Left lung (tissue), 10 donors: Measurements from ENCODE around the gene FAXC. TPM values are rescaled to one million over a fixed set of nuclear protein-coding genes. Genes with fewer than 3 reads are reported as not detected.

Experiments used
- ATAC-seq: fragments of 200-7000 bp; cut with Tn5 transposase; one replicate; pipeline ENCODE4 v1.9.1; 2020; ENCODE audit warnings: moderate library complexity
- DNase-seq, 4 donors: peaks; one replicate each; pipeline ENCODE4 v3.0.0-alpha.2; 2013 to 2020
- H3K27ac ChIP-seq, 2 donors: fragments of 200-600 bp; sonication (generic) in 1 of 2; one replicate each; pipeline versions ENCODE4 v1.5.0 to v1.8.0; 2020 to 2021
- H3K27me3 ChIP-seq, 2 donors: fragments of 200-600 bp; sonication (generic) in 1 of 2; one replicate each; pipeline versions ENCODE4 v1.5.0 to v1.8.0; 2020 to 2021
- H3K36me3 ChIP-seq, 2 donors: fragments of 200-600 bp; sonication (generic) in 1 of 2; one replicate each; pipeline versions ENCODE4 v1.5.0 to v1.8.0; 2020 to 2021
- H3K4me1 ChIP-seq, 2 donors: fragments of 200-600 bp; one replicate each; pipeline ENCODE4 v1.8.0; 2021
- H3K4me3 ChIP-seq, 2 donors: fragments of 200-600 bp; sonication (generic) in 1 of 2; one replicate each; pipeline versions ENCODE4 v1.5.0 to v1.8.0; 2020 to 2021; ENCODE audit warnings: mild to moderate bottlenecking in 1 of 2
- H3K9me3 ChIP-seq, 2 donors: fragments of 200-600 bp; sonication (generic) in 1 of 2; one replicate each; pipeline versions ENCODE4 v1.5.0 to v1.8.0; 2020 to 2021
- intact Hi-C, 2 donors: fragments of 100-400 bp; cut with DNase I; formaldehyde crosslinking; loops; one replicate each; pipeline versions ENCODE4 v1.11.2 to v1.14.2; 2022
- polyA plus RNA-seq, 6 donors: library from polyadenylated mRNA; unstranded; fragments of 120-200 nt; gene quantifications; one replicate each; pipeline ENCODE4 v1.2.1, GENCODE V29; 2013; ENCODE audit not compliant: insufficient read length in 6 of 6
- total RNA-seq, 2 donors: library from RNA; stranded (reverse); fragmentation: NEBNext Ultra II Directional; extraction: Animal tissue kit (Norgen Biotek cat#: 25700); gene quantifications; one replicate each; pipeline ENCODE4 v1.2.1, GENCODE V29; 2021
- TF ChIP-seq, protein P1 (sequence below), 2 donors: fragments of 200-600 bp; sonication (generic) in 1 of 2; IDR thresholded peaks; one replicate each; pipeline versions ENCODE4 v1.5.0 to v1.8.0; 2021; ENCODE audit warnings: antibody characterized with exemption in 2 of 2
- donor health status: DM: no; HTN: yes; CAD: no.
- donor health status: DM: no; HTN: no; CAD: no.

FAXC gene
- total and polyA plus RNA-seq, 8 donors = 5.2 to 12.7 (median 8.6) TPM

DNA sequence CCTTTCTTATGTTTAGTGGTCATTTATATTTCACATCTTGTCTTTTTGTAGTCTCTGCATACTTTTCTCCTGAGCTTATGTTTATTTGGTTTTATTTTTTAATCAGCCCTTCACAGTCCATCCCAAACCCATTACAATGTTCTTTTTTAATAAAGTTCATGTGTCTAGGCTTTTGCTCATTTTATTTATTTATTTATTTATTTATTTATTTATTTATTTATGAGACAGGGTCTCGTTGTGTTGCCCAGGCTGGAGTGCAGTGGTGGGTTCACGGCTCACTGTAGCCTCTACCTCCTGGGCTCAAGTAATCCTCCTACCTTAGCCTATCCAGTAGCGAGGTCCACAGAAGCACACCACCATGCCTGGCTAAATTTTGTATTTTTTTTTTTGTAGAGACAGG, 41.4 kb upstream of the FAXC start:
- Histone ChIP-seq H3K27me3 (no peaks in the 10 kb centered on the region), H3K9me3 (no peaks in the 10 kb centered on the region), H3K4me3 (no peak overlapping the region), H3K4me1 (peaks cover 0 to 13% of the 10 kb centered on the region in 2 donors), H3K27ac (no peak overlapping the region), H3K36me3 (no peaks in the 10 kb centered on the region)
- no peak for ATAC-seq
- TF ChIP-seq, protein P1, sequence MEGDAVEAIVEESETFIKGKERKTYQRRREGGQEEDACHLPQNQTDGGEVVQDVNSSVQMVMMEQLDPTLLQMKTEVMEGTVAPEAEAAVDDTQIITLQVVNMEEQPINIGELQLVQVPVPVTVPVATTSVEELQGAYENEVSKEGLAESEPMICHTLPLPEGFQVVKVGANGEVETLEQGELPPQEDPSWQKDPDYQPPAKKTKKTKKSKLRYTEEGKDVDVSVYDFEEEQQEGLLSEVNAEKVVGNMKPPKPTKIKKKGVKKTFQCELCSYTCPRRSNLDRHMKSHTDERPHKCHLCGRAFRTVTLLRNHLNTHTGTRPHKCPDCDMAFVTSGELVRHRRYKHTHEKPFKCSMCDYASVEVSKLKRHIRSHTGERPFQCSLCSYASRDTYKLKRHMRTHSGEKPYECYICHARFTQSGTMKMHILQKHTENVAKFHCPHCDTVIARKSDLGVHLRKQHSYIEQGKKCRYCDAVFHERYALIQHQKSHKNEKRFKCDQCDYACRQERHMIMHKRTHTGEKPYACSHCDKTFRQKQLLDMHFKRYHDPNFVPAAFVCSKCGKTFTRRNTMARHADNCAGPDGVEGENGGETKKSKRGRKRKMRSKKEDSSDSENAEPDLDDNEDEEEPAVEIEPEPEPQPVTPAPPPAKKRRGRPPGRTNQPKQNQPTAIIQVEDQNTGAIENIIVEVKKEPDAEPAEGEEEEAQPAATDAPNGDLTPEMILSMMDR (IDR thresholded peaks at IDR 0.05) = no peak
- DNase-seq = no peak
- intact Hi-C loops = no loop called here

DNA sequence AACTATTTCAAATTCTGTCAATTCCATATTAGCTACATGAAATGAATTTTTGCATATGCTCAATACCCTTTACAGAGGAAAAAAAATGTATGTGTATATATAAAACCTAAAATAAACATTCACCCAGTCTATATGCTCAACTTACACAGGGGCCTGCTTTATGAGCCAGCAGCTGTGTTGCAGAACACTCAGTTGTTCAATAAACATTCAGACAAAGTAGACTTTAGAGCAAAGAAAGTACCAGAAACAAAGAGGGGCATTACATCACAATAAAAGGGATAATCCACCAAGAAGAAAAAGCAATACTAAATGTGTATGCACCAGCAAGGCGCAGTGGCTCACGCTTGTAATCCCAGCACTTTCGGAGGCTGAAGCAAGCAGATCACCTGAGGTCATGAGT, 35.0 kb upstream of the FAXC start:
- H3K4me1 ChIP-seq = no peaks in the 10 kb centered on the region
- H3K27me3 ChIP-seq = no peaks in the 10 kb centered on the region
- no peak overlapping the region for H3K4me3 ChIP-seq
- TF ChIP-seq, protein P1 (IDR thresholded peaks at IDR 0.05) = no peak
- ATAC-seq (no peak), DNase-seq (no peak)
- intact Hi-C loops = no loop called here
- H3K36me3 ChIP-seq = no peaks in the 10 kb centered on the region
- no peaks in the 10 kb centered on the region for H3K9me3 ChIP-seq
- no peak overlapping the region for H3K27ac ChIP-seq

DNA sequence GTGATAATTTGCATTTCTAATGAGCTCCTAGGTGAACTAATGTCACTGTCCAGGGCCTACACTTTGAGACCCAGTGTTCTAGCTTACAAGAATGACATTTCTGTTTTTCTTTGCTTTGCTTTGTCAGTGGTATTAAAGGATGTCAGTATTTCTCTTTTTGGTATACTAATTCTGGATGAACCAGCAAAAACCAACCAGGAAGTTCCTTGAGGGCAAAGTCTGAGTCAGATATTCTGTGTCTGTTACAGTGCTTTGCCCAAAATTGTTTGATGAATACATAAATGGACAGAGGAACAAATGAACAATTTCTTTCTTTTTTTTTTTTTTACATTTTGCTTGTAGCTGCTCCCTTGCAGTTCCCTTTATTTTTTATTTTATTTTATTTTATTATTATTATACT, 29.2 kb upstream of the FAXC start:
- Histone ChIP-seq H3K27ac (no peak overlapping the region), H3K4me3 (no peak overlapping the region), H3K9me3 (no peaks in the 10 kb centered on the region), H3K36me3 (no peaks in the 10 kb centered on the region), H3K27me3 (no peaks in the 10 kb centered on the region), H3K4me1 (no peaks in the 10 kb centered on the region)
- no peak for DNase-seq
- ATAC-seq = no peak
- intact Hi-C loops = no loop called here
- TF ChIP-seq, protein P1 (IDR thresholded peaks at IDR 0.05) = no peak

DNA sequence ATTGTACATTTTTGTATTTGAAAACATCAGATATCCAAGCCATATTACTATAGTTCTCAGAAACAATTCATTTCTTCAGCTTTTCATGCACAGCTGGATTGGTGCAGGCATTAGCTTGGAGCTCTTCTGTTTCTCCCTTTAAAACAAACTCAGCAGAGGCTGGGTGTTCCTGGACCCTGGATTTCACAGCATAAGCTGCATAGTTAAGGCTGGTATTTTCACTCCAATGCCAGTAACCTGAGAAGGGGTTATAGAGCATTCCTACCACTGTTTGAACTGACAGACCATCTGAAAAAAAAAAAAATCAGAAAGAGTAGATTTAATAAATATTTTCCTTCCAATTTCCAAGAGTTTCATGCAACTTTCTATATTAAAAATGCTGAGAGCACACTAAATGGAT, 20.1 kb upstream of the FAXC start:
- Histone ChIP-seq H3K9me3 (no peaks in the 10 kb centered on the region), H3K36me3 (no peaks in the 10 kb centered on the region), H3K4me3 (no peak overlapping the region), H3K4me1 (no peaks in the 10 kb centered on the region), H3K27ac (no peak overlapping the region), H3K27me3 (no peaks in the 10 kb centered on the region)
- no peak for DNase-seq
- TF ChIP-seq, protein P1 (IDR thresholded peaks at IDR 0.05) = no peak
- intact Hi-C loops = no loop called here
- ATAC-seq = no peak

DNA sequence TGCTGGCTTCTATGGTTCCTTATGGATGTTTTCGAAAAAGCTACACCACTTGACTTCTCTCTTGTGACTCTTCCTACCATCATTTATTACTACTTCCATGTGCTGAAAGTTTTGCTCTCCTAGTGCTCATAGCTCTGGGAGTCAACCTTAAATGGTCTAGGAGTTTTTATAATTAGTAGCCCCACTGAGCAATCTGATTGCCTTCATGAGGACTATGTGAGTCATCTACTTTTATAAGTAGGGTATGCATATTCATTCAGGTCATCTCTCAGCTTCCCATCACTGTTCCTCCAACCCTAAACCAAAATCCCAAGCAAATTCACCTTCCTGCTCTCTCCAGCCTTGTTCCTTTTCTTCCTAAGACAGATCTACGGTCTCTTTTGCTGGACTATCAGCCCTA, 17.4 kb upstream of the FAXC start:
- DNase-seq = no peak
- no peaks in the 10 kb centered on the region for H3K27me3 ChIP-seq
- no peaks in the 10 kb centered on the region for H3K9me3 ChIP-seq
- no peaks in the 10 kb centered on the region for H3K36me3 ChIP-seq
- H3K4me3 ChIP-seq = no peak overlapping the region
- no peaks in the 10 kb centered on the region for H3K4me1 ChIP-seq
- ATAC-seq = no peak
- H3K27ac ChIP-seq = no peak overlapping the region
- intact Hi-C loops = no loop called here
- TF ChIP-seq, protein P1 (IDR thresholded peaks at IDR 0.05) = no peak
